Breast epithelium (tissue), 3 donors: ENCODE data around the gene CLEC18A.

ENCODE experiments used
- CTCF ChIP-seq, 3 donors: fragments of 450-650 bp; IDR thresholded peaks; one replicate each; pipeline ENCODE4 v1.5.1; 2016 to 2017; ENCODE audit warnings: antibody characterized with exemption in 3 of 3, mild to moderate bottlenecking in 3 of 3, moderate library complexity in 3 of 3
- POLR2A ChIP-seq: fragments of 450-650 bp; IDR thresholded peaks from one replicate; pipeline ENCODE4 v1.6.1; 2016; ENCODE audit warnings: antibody characterized with exemption, mild to moderate bottlenecking, moderate library complexity
- POLR2AphosphoS5 ChIP-seq, 3 donors: sonication (generic); formaldehyde crosslinking; IDR thresholded peaks; one replicate each; pipeline ENCODE4 v1.6.1; 2017; ENCODE audit warnings: antibody characterized with exemption in 3 of 3

GRCh38 chr16:69935278-69935711, 15.8 kb upstream of the CLEC18A start:
- TF ChIP-seq POLR2A (no peak), CTCF (IDR thresholded peaks at IDR 0.05) (no peak), POLR2AphosphoS5 (IDR thresholded peaks at IDR 0.05) (no peak)
